Panc1 (cell line): ENCODE data around the gene CTSA. TPM values are rescaled to one million over a fixed set of nuclear protein-coding genes. Genes with fewer than 3 reads are reported as not detected.

Experiments used
- ATAC-seq: fragments of 200-7000 bp; cut with Tn5 transposase; 2 replicates; pipeline ENCODE4 v1.9.1; 2020; ENCODE audit warnings: mild to moderate bottlenecking, moderate library complexity
- BruUV-seq: library from RNA; stranded (reverse); fragments of 400-500 nt; replicated peaks from 2 replicates; lab custom pipeline; 2021; lab: Mats Ljungman, UMichigan
- CTCF ChIA-PET: fragments of 300-600 bp; sonication (Branson Sonifier 250); formaldehyde crosslinking; loops from one replicate; lab custom pipeline; 2022; ENCODE audit warnings: antibody characterized with exemption; lab: Charles Lee
- POLR2A ChIA-PET: fragments of 300-600 bp; sonication (Branson Sonifier 250); formaldehyde crosslinking; loops from one replicate; lab custom pipeline; 2022; ENCODE audit warnings: antibody characterized with exemption; lab: Charles Lee
- DNase-seq: peaks from one replicate; pipeline ENCODE4 v3.0.0-alpha.2; 2010; ENCODE audit warnings: low read depth, low spot score
- H3K27ac ChIP-seq: 2 replicates; pipeline ENCODE4 v1.5.1; 2011; ENCODE audit warnings: mild to moderate bottlenecking, low read length, inconsistent platforms
- H3K27me3 ChIP-seq: fragments of 200-500 bp; sonication (Bioruptor generic); 2 replicates; pipeline ENCODE4 v1.6.0; 2014; ENCODE audit warnings: low read length, inconsistent platforms; ENCODE audit not compliant: control insufficient read depth, insufficient read depth
- H3K36me3 ChIP-seq: fragments of 200-500 bp; sonication (Bioruptor generic); 2 replicates; pipeline ENCODE4 v1.5.1; 2014; ENCODE audit warnings: inconsistent platforms, mild to moderate bottlenecking, low read length, moderate library complexity; ENCODE audit not compliant: control insufficient read depth, insufficient read depth
- H3K4me1 ChIP-seq: 2 replicates; pipeline ENCODE4 v1.5.1; 2011; ENCODE audit warnings: inconsistent platforms, mild to moderate bottlenecking, low read length, moderate library complexity; ENCODE audit not compliant: control insufficient read depth, insufficient read depth
- H3K4me3 ChIP-seq, 2 experiments: 2 replicates each; pipeline ENCODE4 v1.5.1; 2011 to 2012; ENCODE audit warnings: low read depth in 2 of 2, low read length in 2 of 2, mild to moderate bottlenecking in 2 of 2, inconsistent platforms in 1 of 2, moderate library complexity in 1 of 2
- H3K9me3 ChIP-seq: fragments of 200-500 bp; sonication (Bioruptor generic); 2 replicates; pipeline ENCODE4 v1.5.1; 2014; ENCODE audit warnings: low read depth, mild to moderate bottlenecking, inconsistent platforms, low read length, moderate library complexity; ENCODE audit not compliant: control insufficient read depth, insufficient read depth
- CTCF ChIP-seq: fragments of 450-650 bp; IDR thresholded peaks from 2 replicates; pipeline ENCODE4 v1.5.1; 2017; ENCODE audit warnings: mild to moderate bottlenecking
- POLR2AphosphoS5 ChIP-seq: IDR thresholded peaks from 2 replicates; pipeline ENCODE4 v1.6.1; 2012; ENCODE audit warnings: mild to moderate bottlenecking, low read depth, low read length, moderate library complexity
- SIN3A ChIP-seq: IDR thresholded peaks from 2 replicates; pipeline ENCODE4 v1.6.1; 2012; ENCODE audit warnings: low read depth, mild to moderate bottlenecking, low read length, moderate library complexity, borderline replicate concordance; ENCODE audit not compliant: insufficient read depth
- TCF7L2 ChIP-seq: IDR thresholded peaks from 2 replicates; pipeline ENCODE4 v1.6.1; 2011; ENCODE audit warnings: mild to moderate bottlenecking, low read depth, low read length, inconsistent platforms
- in situ Hi-C: cut with HindIII; loops from 2 replicates; pipeline ENCODE4 v1.10.0; 2016; ENCODE audit warnings: low sequenced_read_pairs, low pct_unique_long_range_greater_than_20kb
- intact Hi-C: fragments of 100-400 bp; cut with micrococcal nuclease; formaldehyde crosslinking; loops from one replicate; pipeline ENCODE4 v1.10.0; 2022; ENCODE audit not compliant: unreplicated experiment
- total RNA-seq: library from RNA; stranded (reverse); gene quantifications from one replicate; pipeline ENCODE4 v1.2.1, GENCODE V29; 2021; ENCODE audit not compliant: unreplicated experiment
- TF ChIP-seq, protein P1 (sequence below), 2 experiments: IDR thresholded peaks; 2 replicates each; pipeline ENCODE4 v1.6.1; 2011 to 2012; ENCODE audit warnings: low read depth in 2 of 2, control low read depth in 1 of 2, low read length in 1 of 2, mild to moderate bottlenecking in 1 of 2, moderate library complexity in 1 of 2; ENCODE audit not compliant: insufficient read depth in 1 of 2

CTSA gene
- total RNA-seq, 1 experiment from 2014 or later = 232 TPM

- Histone ChIP-seq H3K9me3 (no peaks in the 10 kb centered on the region), H3K27ac (no peak overlapping the region), H3K27me3 (no peaks in the 10 kb centered on the region), H3K36me3 (no peaks in the 10 kb centered on the region; the same call in none of the 2 replicates), H3K4me3 (no peak overlapping the region), H3K4me1 (peaks cover 10% of the 10 kb centered on the region)
- CTCF ChIA-PET = no interaction called here
- TF ChIP-seq CTCF (no peak), TCF7L2 (no peak), POLR2AphosphoS5 (no peak), SIN3A (no peak)
- TF ChIP-seq, protein P1, sequence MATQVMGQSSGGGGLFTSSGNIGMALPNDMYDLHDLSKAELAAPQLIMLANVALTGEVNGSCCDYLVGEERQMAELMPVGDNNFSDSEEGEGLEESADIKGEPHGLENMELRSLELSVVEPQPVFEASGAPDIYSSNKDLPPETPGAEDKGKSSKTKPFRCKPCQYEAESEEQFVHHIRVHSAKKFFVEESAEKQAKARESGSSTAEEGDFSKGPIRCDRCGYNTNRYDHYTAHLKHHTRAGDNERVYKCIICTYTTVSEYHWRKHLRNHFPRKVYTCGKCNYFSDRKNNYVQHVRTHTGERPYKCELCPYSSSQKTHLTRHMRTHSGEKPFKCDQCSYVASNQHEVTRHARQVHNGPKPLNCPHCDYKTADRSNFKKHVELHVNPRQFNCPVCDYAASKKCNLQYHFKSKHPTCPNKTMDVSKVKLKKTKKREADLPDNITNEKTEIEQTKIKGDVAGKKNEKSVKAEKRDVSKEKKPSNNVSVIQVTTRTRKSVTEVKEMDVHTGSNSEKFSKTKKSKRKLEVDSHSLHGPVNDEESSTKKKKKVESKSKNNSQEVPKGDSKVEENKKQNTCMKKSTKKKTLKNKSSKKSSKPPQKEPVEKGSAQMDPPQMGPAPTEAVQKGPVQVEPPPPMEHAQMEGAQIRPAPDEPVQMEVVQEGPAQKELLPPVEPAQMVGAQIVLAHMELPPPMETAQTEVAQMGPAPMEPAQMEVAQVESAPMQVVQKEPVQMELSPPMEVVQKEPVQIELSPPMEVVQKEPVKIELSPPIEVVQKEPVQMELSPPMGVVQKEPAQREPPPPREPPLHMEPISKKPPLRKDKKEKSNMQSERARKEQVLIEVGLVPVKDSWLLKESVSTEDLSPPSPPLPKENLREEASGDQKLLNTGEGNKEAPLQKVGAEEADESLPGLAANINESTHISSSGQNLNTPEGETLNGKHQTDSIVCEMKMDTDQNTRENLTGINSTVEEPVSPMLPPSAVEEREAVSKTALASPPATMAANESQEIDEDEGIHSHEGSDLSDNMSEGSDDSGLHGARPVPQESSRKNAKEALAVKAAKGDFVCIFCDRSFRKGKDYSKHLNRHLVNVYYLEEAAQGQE (IDR thresholded peaks at IDR 0.05; ENCODE audit: insufficient read depth in 1 of 2, low read depth in 2 of 2, low read length in 1 of 2) = no peak
- BruUV-seq = no TSS peak
- in situ Hi-C loops (no loop called here), intact Hi-C loops (no loop called here)
- DNase-seq = no peak
- POLR2A ChIA-PET = no interaction called here
- no peak for ATAC-seq
These were observed 37.7 kb upstream of the CTSA start for GRCh38 chr20:45853484-45853883.

DNA sequence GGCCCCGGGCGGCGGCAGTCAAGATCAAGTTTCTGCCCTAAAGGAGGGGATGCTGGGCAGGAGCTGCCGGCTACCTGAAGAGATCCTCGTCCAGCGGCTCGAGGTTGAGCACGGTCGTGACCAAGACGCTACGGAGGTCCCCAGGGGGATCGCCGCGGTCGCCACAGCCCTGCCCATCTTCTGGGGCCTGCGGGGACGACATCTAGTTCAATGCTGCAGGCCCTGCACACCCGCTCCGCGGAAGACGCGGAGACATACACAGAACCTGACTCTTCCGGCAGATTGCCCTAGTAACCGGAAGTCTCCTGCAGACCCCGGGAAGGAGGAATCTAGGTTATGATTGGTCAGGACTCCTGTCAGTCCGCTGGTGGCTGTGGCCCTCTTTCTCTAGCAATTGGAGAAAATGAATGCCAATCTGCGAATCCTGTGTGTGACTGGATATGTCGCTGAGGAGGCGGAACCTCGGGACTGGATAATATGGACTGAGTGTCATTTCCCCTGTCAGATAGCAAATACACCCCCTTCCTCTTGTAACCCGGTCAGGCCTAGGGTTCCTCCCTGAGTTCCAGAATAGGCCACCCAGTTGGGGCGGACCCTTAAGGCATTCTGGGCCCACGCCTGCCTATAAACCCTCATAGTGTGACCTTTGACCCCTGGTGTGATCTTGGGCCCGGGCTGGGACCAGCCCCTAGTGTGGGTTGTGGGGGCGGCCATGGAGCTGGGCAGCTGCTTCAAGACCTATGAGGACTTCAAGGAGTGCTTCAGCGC lies 33.8 kb upstream of the CTSA start, which contains the start of the genes ACOT8 and ZSWIM3:
TSS of gene ACOT8 (minus strand) at position 279 of the 768 bp plus-strand sequence. CDS start at position 202, 77 bp downstream.
TSS of gene ZSWIM3 (plus strand) at position 501 of the 768 bp plus-strand sequence. CDS start at position 713, 212 bp downstream.
- ATAC-seq = peak; percentile 98
- no TSS peak for BruUV-seq
- in situ Hi-C loops (no loop called here), intact Hi-C loops (no loop called here)
- Histone ChIP-seq H3K27me3 (no peaks in the 10 kb centered on the region), H3K4me3 (peak within 1 kb of the TSS; percentile 81 to 93), H3K4me1 (peaks cover 10% of the 10 kb centered on the region), H3K36me3 (no peaks in the 10 kb centered on the region; the same call in none of the 2 replicates), H3K27ac (peak within 1 kb of the TSS; percentile 85), H3K9me3 (no peaks in the 10 kb centered on the region)
- TF ChIP-seq SIN3A (peak; percentile 9; the same call in 1 of the 2 replicates), POLR2AphosphoS5 (peak; percentile 85)
- TF ChIP-seq, protein P1 (IDR thresholded peaks at IDR 0.05; ENCODE audit: insufficient read depth in 1 of 2, low read depth in 2 of 2, low read length in 1 of 2) = no peak
- ChIA-PET POLR2A (no interaction called here), CTCF (no interaction called here)
- peak; percentile 99 for DNase-seq
